ENCODE measurements around the gene CAMK1D. TPM values are rescaled to one million over a fixed set of nuclear protein-coding genes. Genes with fewer than 3 reads are reported as not detected.

Gene CAMK1D
- polyA plus RNA-seq, 1 experiment = 1.1 TPM

- POLR2A ChIA-PET = no interaction called here
- Histone ChIP-seq H3K4me3 (ENCODE audit: low read depth, low read length) (no peak overlapping the region), H3K27me3 (ENCODE audit: control insufficient read depth, insufficient read depth, low read length) (no peaks in the 10 kb centered on the region), H3K36me3 (ENCODE audit: control insufficient read depth, insufficient read depth, low read length) (no peaks in the 10 kb centered on the region)
- no peak for TF ChIP-seq CTCF (IDR thresholded peaks at IDR 0.05; ENCODE audit: insufficient read depth, low read depth, low read length)
- CTCF ChIA-PET = no interaction called here
- no peak for DNase-seq (ENCODE audit: low read depth)
These were observed 39.9 kb downstream of the CAMK1D start for GRCh38 chr10:12389154-12389734.

- no peak for TF ChIP-seq CTCF (IDR thresholded peaks at IDR 0.05; ENCODE audit: insufficient read depth, low read depth, low read length)
- Histone ChIP-seq H3K27me3 (ENCODE audit: control insufficient read depth, insufficient read depth, low read length) (no peaks in the 10 kb centered on the region), H3K4me3 (ENCODE audit: low read depth, low read length) (no peak overlapping the region), H3K36me3 (ENCODE audit: control insufficient read depth, insufficient read depth, low read length) (no peaks in the 10 kb centered on the region)
- ChIA-PET CTCF (interaction anchor here (0.6 to 0.7 kb wide), 2 partner anchors 12 to 124 kb away, joined by 3 read pairs; no protein-coding TSS in a partner anchor), POLR2A (no interaction called here)
- no peak for DNase-seq (ENCODE audit: low read depth)
These were observed 41.4 kb downstream of the CAMK1D start for GRCh38 chr10:12390733-12391132.

GRCh38 chr10:12391206-12391605 lies 41.9 kb downstream of the CAMK1D start:
- POLR2A ChIA-PET = no interaction called here
- no peak overlapping the region for H3K4me3 ChIP-seq (ENCODE audit: low read depth, low read length)
- no peaks in the 10 kb centered on the region for H3K36me3 ChIP-seq (ENCODE audit: control insufficient read depth, insufficient read depth, low read length)
- CTCF ChIA-PET = interaction anchor here (0.6 to 0.7 kb wide), 3 partner anchors 12 to 177 kb away, joined by 3 read pairs; no protein-coding TSS in a partner anchor
- no peak for TF ChIP-seq CTCF (IDR thresholded peaks at IDR 0.05; ENCODE audit: insufficient read depth, low read depth, low read length)
- H3K27me3 ChIP-seq (ENCODE audit: control insufficient read depth, insufficient read depth, low read length) = no peaks in the 10 kb centered on the region
- no peak for DNase-seq (ENCODE audit: low read depth)

- ChIA-PET CTCF (interaction anchor here (0.6 kb wide), 1 partner anchor 21 kb away, joined by 3 read pairs; no protein-coding TSS in a partner anchor), POLR2A (no interaction called here)
- no peak for TF ChIP-seq CTCF (IDR thresholded peaks at IDR 0.05; ENCODE audit: insufficient read depth, low read depth, low read length)
- no peak for DNase-seq (ENCODE audit: low read depth)
- no peaks in the 10 kb centered on the region for H3K27me3 ChIP-seq (ENCODE audit: control insufficient read depth, insufficient read depth, low read length)
- no peak overlapping the region for H3K4me3 ChIP-seq (ENCODE audit: low read depth, low read length)
- no peaks in the 10 kb centered on the region for H3K36me3 ChIP-seq (ENCODE audit: control insufficient read depth, insufficient read depth, low read length)
These were observed 44.5 kb downstream of the CAMK1D start for GRCh38 chr10:12393831-12394230.

GRCh38 chr10:12394241-12395033 lies 45.1 kb downstream of the CAMK1D start:
- ChIA-PET CTCF (interaction anchor here (0.6 kb wide), 1 partner anchor 22 kb away, joined by 3 read pairs; no protein-coding TSS in a partner anchor), POLR2A (no interaction called here)
- Histone ChIP-seq H3K4me3 (ENCODE audit: low read depth, low read length) (no peak overlapping the region), H3K27me3 (ENCODE audit: control insufficient read depth, insufficient read depth, low read length) (no peaks in the 10 kb centered on the region), H3K36me3 (ENCODE audit: control insufficient read depth, insufficient read depth, low read length) (no peaks in the 10 kb centered on the region)
- DNase-seq (ENCODE audit: low read depth) = no peak
- no peak for TF ChIP-seq CTCF (IDR thresholded peaks at IDR 0.05; ENCODE audit: insufficient read depth, low read depth, low read length)
